WTC11 (cell line): ENCODE measurements around the gene CEACAM18.

ENCODE experiments used
- ARID4B ChIP-seq: sonication (generic); formaldehyde crosslinking; IDR thresholded peaks from 2 replicates; pipeline ENCODE4 v1.8.0; 2023; ENCODE audit warnings: missing genetic modification reagents, mild to moderate bottlenecking, borderline replicate concordance
- CTCF ChIP-seq: fragments of 200-600 bp; IDR thresholded peaks from 2 replicates; pipeline ENCODE4 v1.8.0; 2022; ENCODE audit warnings: antibody characterized with exemption
- FOXP1 ChIP-seq: sonication (generic); formaldehyde crosslinking; IDR thresholded peaks from 2 replicates; pipeline ENCODE4 v1.8.0; 2022; ENCODE audit warnings: missing genetic modification reagents, mild to moderate bottlenecking, moderate library complexity, borderline replicate concordance
- IRF2 ChIP-seq: sonication (generic); formaldehyde crosslinking; IDR thresholded peaks from 2 replicates; pipeline ENCODE4 v1.8.0; 2022; ENCODE audit warnings: low read depth, missing genetic modification reagents, borderline replicate concordance
- NFE2L1 ChIP-seq: sonication (generic); formaldehyde crosslinking; IDR thresholded peaks from 2 replicates; pipeline ENCODE4 v1.8.1; 2023; ENCODE audit warnings: missing genetic modification reagents
- ZNF396 ChIP-seq: fragments of 250-450 bp; sonication (Bioruptor Pico); IDR thresholded peaks from 2 replicates; pipeline ENCODE4 v1.8.0; 2021; ENCODE audit warnings: mild to moderate bottlenecking, moderate library complexity, borderline replicate concordance
- ZNF423 ChIP-seq: fragments of 250-450 bp; sonication (Bioruptor Pico); IDR thresholded peaks from 2 replicates; pipeline ENCODE4 v2.1.2; 2022; ENCODE audit warnings: mild to moderate bottlenecking, moderate library complexity

DNA sequence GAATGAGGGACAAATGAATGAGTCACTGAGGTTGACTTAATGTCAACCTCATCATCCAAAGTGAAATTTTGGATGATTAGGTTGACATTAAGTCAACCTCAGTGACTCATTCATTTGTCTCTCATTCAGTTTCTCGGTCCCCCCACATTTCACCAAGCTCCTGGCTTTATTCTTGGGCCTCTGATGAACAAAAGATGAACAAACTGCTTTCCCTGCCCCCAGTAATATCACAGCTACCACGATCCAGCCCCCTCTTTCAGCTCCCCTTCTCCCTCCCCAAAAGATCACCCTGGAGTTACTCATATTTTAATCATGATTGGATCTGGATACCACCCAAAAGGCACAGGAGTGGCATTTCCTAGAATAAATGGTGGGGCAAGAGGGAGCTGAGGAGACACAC lies 10.8 kb downstream of the CEACAM18 start:
- TF ChIP-seq ZNF396 (CRISPR knock-in tag) = no peak
- no peak for TF ChIP-seq CTCF
- TF ChIP-seq FOXP1 = no peak
- no peak for TF ChIP-seq ARID4B (CRISPR knock-in tag)
- TF ChIP-seq IRF2 (CRISPR knock-in tag) = no peak
- TF ChIP-seq NFE2L1 (CRISPR knock-in tag) = no peak
- no peak for TF ChIP-seq ZNF423 (CRISPR knock-in tag)
